GM21526 (cell line): ENCODE data around the gene SYMPK.
A peak's percentile ranks its signal among the peaks of the same experiment; 100 is the strongest.

Experiments
- ATAC-seq: cut with Tn5 transposase; IDR thresholded peaks from one replicate; pipeline ENCODE4 v1.9.1; 2021; ENCODE audit warnings: moderate library complexity; ENCODE audit not compliant: unreplicated experiment, low FRiP score

Gene SYMPK

GRCh38 chr19:45785097-45785496 lies 77.8 kb downstream of the SYMPK start:
- ATAC-seq, result no peak

- no peak for ATAC-seq
Measured at GRCh38 chr19:45784096-45784495, 78.9 kb downstream of the SYMPK start.

- no peak for ATAC-seq
Measured at GRCh38 chr19:45782820-45783785, 79.8 kb downstream of the SYMPK start.

DNA sequence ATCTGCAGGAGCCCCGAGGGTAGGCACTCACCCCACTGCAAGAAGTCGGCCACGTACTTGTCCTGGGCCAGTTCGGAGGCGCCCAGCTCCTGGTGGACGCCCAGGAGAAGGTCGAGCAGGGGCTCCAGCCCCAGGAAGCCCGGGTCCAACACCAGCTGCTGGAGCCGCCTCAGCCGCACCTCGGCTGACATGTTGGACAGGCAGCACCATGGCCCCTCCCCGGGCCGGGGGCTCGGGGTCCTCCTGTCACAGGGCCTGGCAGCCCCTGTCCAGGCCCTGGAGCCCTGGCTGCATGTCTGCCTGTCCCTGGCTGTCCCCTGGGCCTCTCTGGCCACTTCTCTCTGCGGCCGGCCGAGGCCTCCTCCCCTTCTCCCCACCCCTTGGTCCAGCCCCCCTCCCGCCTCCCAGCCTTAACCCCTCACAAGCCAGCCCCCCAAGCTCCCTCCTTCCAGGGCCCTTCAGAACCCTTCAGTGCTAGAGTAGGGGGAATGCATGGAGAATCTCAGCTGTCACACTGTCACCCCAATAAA lies 80.7 kb downstream of the SYMPK start, which contains the start of gene DMPK:
TSS of gene DMPK (minus strand) at position 329 of the 530 bp plus-strand sequence. CDS start at position 191, 138 bp downstream.
- ATAC-seq, result no peak

GRCh38 chr19:45781214-45782161 lies 81.5 kb downstream of the SYMPK start:
- no peak for ATAC-seq

DNA sequence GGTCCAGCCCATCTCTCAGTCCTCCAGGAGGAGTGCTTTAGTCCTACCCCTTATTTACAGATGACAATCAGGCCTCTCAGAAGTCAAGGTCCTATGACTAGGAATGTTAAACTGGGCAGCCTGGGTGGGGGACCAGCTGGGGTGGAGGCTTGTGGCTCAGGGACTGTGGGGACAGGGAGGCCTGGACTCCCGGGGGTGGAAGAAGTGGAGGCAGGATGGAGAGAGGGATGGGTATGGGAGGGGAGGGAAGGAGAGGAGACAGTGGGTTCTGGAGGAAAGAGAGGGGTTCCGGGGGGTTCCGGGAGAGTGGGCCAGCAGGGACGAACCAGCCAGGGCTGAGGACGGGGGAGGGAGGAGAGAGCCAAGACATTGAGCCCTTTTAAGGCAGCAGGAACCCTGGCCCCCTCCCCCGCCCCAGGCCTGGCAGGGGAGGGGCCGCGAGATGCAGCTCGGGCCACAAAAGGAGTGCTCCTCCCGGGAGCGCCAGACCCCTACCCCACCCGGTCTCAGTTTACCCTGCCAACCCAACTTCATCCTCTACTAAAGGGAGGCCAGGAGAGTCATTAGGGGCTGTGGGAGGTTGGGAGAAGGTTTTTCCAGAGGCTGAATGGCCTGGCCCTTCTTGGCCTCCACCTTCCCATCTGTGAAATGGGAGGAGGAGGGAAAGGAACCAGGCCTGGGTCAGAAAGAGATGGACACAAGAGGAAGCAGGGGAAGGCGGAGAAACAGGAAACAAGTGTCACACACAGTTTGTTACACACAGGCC lies 82.3 kb downstream of the SYMPK start:
- no peak for ATAC-seq

DNA sequence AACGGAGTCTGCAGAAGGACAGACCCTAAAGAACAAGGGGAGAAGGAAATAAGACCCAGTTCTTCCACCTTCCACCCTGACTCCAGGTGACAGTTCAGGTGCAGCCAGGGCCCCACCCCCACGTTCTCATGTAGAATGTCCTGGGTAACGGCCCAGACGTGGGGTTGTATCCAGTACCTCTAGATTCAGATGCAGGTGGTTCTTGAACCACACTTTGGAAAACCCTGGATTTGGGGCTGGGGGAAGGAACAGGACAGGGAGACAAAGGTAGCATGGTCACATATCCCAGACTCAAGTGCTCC lies 82.8 kb downstream of the SYMPK start:
- ATAC-seq, result no peak

- ATAC-seq, result peak; percentile 53
Measured at GRCh38 chr19:45779231-45780145, 83.5 kb downstream of the SYMPK start.

DNA sequence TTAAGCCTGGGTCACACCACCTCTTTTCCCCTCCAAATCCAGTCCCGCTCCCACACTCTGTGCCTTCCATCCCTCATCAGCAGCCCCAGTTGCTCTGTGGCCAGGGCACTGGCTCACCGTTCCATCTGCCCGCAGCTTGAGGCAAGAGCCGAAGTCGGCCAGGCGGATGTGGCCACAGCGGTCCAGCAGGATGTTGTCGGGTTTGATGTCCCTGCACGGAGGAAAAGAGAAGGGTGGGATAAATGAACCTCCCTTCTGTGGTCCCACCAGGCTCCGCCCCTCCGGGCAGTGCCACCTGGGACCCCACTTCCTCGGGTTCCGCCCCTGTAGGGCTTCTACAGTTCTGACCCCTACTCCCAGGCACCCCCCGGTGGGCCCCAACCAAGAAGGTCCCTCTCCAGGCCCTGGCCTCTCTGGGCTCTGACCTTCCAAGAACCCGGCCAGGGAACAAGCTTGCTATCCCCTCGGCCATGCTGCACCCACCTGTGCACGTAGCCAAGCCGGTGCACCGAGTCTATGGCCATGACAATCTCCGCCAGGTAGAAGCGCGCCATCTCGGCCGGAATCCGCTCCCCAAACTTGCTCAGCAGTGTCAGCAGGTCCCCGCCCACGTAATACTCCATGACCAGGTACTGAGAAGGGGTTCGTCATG lies 84.8 kb downstream of the SYMPK start:
- no peak for ATAC-seq

DNA sequence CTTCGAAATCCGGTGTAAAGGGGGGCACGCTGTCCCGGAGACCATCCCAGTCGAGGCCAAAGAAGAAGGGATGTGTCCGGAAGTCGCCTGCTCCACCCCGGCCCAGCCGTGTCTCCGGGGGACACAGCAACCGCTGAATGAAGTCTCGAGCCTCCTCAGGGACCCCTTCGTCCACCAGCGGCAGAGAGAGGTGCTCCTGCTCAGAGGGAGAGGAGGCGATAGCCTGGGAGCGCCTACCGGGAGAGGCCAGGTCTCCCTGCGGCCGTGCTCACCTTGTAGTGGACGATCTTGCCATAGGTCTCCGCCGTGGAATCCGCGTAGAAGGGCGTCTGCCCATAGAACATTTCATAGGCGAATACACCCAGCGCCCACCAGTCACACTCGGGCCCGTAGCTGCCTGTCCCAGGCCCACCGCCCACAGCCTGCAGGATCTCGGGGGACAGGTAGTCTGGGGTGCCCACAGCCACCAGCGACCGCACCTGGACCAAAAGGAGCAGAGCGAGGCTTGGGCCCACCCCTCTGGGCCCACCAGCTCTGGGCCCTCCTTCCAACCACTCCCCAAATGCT lies 85.5 kb downstream of the SYMPK start:
- no peak for ATAC-seq

GRCh38 chr19:45774765-45775164 lies 88.2 kb downstream of the SYMPK start:
- no peak for ATAC-seq

DNA sequence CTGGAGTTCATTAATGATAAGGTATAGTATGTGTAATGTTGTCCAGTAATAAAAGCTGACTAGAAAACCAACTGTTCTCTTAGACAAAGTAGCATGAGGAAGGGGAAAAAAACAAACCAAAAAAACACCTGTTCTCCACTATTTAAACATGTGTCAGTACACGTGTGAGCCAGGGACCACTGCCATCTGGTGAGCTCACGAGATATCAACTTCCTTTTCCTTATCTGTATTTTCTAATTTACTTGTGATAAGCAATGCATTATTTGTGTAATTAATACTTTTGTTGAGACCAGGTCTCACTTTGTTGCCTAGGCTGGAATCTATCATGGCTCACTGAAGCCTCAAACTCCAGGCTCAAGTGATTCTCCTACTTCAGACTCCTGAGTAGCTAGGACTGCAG lies 89.6 kb downstream of the SYMPK start:
- ATAC-seq, result no peak

- no peak for ATAC-seq
Measured at GRCh38 chr19:45772912-45773311, 90.0 kb downstream of the SYMPK start.

DNA sequence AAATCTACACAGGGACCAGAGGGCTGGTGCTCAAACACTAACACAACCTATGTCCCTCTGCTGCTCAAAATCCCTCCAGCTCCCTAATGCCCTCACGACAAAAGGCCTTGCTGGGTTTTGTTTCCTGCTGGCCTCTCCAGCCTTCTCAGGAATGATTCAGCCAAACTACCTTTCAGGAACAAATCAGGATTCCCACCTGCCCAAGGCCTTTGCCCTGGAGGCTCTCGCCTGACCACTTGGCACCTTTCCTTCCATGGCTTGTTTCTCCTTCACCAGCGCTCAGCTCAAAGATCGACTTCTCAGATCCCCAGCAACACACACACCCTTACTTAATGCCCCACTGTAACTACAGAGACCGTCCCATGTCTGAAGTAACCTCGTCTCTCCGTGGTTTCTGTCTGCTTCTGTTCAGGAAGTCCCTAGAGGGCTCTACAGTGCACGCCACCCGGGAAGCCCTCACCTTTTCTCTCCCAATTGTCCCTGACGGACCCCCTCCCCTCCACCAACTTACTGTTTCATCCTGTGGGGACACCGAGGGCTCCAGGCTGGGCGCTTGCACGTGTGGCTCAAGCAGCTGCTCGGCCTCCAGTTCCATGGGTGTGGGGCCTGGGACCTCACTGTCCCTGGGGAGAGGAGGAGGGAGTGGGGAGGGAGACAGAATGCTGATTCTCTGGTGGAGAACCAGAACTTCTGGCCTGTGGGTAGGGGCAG lies 90.7 kb downstream of the SYMPK start:
- no peak for ATAC-seq

GRCh38 chr19:45771311-45771933 lies 91.5 kb downstream of the SYMPK start:
- no peak for ATAC-seq

GRCh38 chr19:45770192-45771101 lies 92.5 kb downstream of the SYMPK start:
- ATAC-seq, result peak; percentile 42
